22Rv1 (cell line): ENCODE measurements around the gene GAPDHS.

Experiments used
- ZFX ChIP-seq: fragments of 450-650 bp; IDR thresholded peaks from 2 replicates; pipeline ENCODE4 v1.6.1; 2017; ENCODE audit warnings: antibody characterized with exemption, borderline replicate concordance
- TF ChIP-seq, protein P1 (sequence below): fragments of 450-650 bp; IDR thresholded peaks from 2 replicates; pipeline ENCODE4 v1.5.1; 2017; ENCODE audit warnings: mild to moderate bottlenecking

DNA sequence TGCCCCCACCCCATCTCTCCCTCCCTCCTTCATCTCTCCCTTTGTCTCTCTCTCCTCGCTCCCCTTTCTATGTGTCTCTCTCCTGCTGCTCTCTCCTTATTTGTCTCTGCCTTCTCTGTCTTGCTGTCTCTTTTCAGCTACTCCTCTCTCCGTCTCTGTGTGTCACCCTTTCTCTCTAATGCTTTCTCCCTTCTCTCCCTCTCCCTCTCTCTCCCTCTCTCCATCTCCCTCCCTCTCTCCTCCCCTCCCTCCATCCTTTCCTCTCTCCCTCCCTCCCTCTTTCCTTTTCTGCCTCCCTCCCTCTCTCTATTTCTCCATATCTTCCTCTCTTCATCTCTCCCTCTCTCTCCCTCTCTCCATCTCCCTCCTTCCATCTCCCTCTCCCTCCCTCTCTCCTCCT, 29.5 kb downstream of the GAPDHS start:
- TF ChIP-seq, protein P1, sequence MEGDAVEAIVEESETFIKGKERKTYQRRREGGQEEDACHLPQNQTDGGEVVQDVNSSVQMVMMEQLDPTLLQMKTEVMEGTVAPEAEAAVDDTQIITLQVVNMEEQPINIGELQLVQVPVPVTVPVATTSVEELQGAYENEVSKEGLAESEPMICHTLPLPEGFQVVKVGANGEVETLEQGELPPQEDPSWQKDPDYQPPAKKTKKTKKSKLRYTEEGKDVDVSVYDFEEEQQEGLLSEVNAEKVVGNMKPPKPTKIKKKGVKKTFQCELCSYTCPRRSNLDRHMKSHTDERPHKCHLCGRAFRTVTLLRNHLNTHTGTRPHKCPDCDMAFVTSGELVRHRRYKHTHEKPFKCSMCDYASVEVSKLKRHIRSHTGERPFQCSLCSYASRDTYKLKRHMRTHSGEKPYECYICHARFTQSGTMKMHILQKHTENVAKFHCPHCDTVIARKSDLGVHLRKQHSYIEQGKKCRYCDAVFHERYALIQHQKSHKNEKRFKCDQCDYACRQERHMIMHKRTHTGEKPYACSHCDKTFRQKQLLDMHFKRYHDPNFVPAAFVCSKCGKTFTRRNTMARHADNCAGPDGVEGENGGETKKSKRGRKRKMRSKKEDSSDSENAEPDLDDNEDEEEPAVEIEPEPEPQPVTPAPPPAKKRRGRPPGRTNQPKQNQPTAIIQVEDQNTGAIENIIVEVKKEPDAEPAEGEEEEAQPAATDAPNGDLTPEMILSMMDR: no peak
- TF ChIP-seq ZFX: no peak
